Measurements from ENCODE around the gene COLEC11. TPM values are rescaled to one million over a fixed set of nuclear protein-coding genes. Genes with fewer than 3 reads are reported as not detected.

COLEC11 gene
- total and polyA plus RNA-seq, 2 experiments from 2014 or later: 21.5 to 22.6 TPM

DNA sequence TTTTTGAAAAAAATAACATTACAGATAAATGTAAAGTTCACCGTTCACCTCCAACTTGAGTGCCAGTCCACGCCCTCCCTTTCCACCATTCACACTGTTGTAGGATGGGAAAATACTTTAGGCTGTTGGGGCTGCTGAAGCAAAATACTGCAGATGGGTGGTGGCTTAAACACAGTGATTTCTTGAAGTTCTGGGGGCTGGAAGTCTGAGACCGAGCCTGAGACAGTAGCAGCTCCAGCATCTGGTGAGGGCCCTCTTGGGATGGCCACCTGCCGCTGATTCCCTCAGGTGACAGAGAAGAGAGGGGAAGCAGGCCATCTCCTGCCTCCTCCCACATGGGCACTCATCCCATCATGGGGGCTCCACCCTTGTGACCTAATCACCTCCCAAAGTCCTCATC lies 80.8 kb downstream of the COLEC11 start:
- Histone ChIP-seq H2AFZ (no peak overlapping the region), H3K9me2 (replicated peaks; ENCODE audit: insufficient read depth) (no peaks in the 10 kb centered on the region), H3K36me3 (replicated peaks; ENCODE audit: insufficient read depth, low read depth) (no peaks in the 10 kb centered on the region), H3K4me3 (no peak overlapping the region), H3K27me3 (no peaks in the 10 kb centered on the region), H3K4me1 (ENCODE audit: insufficient read depth) (no peaks in the 10 kb centered on the region), H3K79me2 (no peaks in the 10 kb centered on the region), H3K27ac (no peak overlapping the region), H4K20me1 (ENCODE audit: insufficient read depth, poor library complexity, severe bottlenecking) (no peaks in the 10 kb centered on the region), H3K9me3 (ENCODE audit: low read depth) (no peaks in the 10 kb centered on the region), H3K4me2 (no peak overlapping the region)
- DNase-seq (ENCODE audit: low spot score): no peak
- WGBS (ENCODE audit: low lambda C conversion rate, missing lambda C conversion rate): 92% methylated on average over 4 of the region's 4 CpGs
- TF ChIP-seq CTCF (IDR thresholded peaks at IDR 0.05; ENCODE audit: poor library complexity) (no peak), EZH2phosphoT487 (IDR thresholded peaks at IDR 0.05; ENCODE audit: low read depth, severe bottlenecking, unreplicated experiment) (no peak), EZH2 (IDR thresholded peaks at IDR 0.05; ENCODE audit: borderline replicate concordance) (no peak)

DNA sequence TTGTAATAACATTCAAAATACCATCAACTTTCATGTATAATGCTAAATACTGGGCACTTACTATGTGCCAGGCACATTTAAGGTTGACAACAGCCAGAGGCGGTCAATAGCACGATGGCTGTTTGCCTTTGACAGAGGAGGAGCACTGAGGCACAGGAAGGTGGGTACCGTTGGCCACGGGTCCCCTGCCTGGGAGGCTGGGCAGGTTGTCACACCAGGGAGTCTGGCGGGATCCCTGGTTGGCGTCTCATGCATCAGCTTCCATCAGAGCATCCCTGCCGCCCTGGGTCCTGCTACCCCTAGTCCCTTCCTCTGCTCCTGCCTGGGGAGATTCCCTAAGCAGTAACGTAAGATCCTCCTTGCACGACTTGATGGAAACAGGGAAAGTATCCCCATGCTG lies 82.5 kb downstream of the COLEC11 start:
- Histone ChIP-seq H3K27me3 (no peaks in the 10 kb centered on the region), H3K9me2 (replicated peaks; ENCODE audit: insufficient read depth) (no peaks in the 10 kb centered on the region), H2AFZ (no peak overlapping the region), H3K4me1 (ENCODE audit: insufficient read depth) (no peaks in the 10 kb centered on the region), H3K79me2 (no peaks in the 10 kb centered on the region), H3K4me3 (no peak overlapping the region), H3K4me2 (no peak overlapping the region), H3K9me3 (ENCODE audit: low read depth) (no peaks in the 10 kb centered on the region), H3K27ac (no peak overlapping the region), H3K36me3 (replicated peaks; ENCODE audit: insufficient read depth, low read depth) (no peaks in the 10 kb centered on the region), H4K20me1 (ENCODE audit: insufficient read depth, poor library complexity, severe bottlenecking) (no peaks in the 10 kb centered on the region)
- no peak for DNase-seq (ENCODE audit: low spot score)
- TF ChIP-seq EZH2phosphoT487 (IDR thresholded peaks at IDR 0.05; ENCODE audit: low read depth, severe bottlenecking, unreplicated experiment) (no peak), CTCF (IDR thresholded peaks at IDR 0.05; ENCODE audit: poor library complexity) (no peak), EZH2 (IDR thresholded peaks at IDR 0.05; ENCODE audit: borderline replicate concordance) (no peak)
- 88% methylated on average over 9 of the region's 9 CpGs for WGBS (ENCODE audit: low lambda C conversion rate, missing lambda C conversion rate)

DNA sequence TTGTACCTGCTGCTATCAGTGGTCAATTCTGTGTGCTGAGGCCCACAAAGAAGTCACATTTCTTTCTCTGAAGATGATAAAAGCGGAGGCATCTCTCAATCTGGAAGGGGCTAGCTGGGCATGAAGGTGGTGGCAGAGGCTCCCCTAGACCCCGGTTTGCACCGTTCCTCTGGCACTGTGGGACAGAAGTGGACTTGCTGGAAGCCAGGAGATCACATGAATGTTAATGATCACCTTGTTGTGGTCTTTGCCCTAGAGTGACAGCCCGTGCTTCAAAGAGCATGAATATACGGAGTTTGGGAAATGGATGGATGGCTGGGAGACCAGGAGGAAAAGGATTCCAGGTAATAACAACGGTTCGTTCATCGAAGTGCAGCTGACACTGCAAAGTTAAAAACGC lies 83.3 kb downstream of the COLEC11 start:
- H3K27me3 ChIP-seq: no peaks in the 10 kb centered on the region
- 84% methylated on average over 9 of the region's 9 CpGs for WGBS (ENCODE audit: low lambda C conversion rate, missing lambda C conversion rate)
- no peak overlapping the region for H3K4me2 ChIP-seq
- no peaks in the 10 kb centered on the region for H3K4me1 ChIP-seq (ENCODE audit: insufficient read depth)
- H3K9me2 ChIP-seq (replicated peaks; ENCODE audit: insufficient read depth): no peaks in the 10 kb centered on the region
- no peaks in the 10 kb centered on the region for H3K9me3 ChIP-seq (ENCODE audit: low read depth)
- no peaks in the 10 kb centered on the region for H4K20me1 ChIP-seq (ENCODE audit: insufficient read depth, poor library complexity, severe bottlenecking)
- no peak for DNase-seq (ENCODE audit: low spot score)
- H3K79me2 ChIP-seq: no peaks in the 10 kb centered on the region
- no peak for TF ChIP-seq EZH2phosphoT487 (IDR thresholded peaks at IDR 0.05; ENCODE audit: low read depth, severe bottlenecking, unreplicated experiment)
- TF ChIP-seq EZH2 (IDR thresholded peaks at IDR 0.05; ENCODE audit: borderline replicate concordance): no peak
- TF ChIP-seq CTCF (IDR thresholded peaks at IDR 0.05; ENCODE audit: poor library complexity): no peak
- no peak overlapping the region for H2AFZ ChIP-seq
- no peak overlapping the region for H3K4me3 ChIP-seq
- no peak overlapping the region for H3K27ac ChIP-seq
- no peaks in the 10 kb centered on the region for H3K36me3 ChIP-seq (replicated peaks; ENCODE audit: insufficient read depth, low read depth)

- no peak for TF ChIP-seq EZH2 (IDR thresholded peaks at IDR 0.05; ENCODE audit: borderline replicate concordance)
- no peak for TF ChIP-seq CTCF (IDR thresholded peaks at IDR 0.05; ENCODE audit: poor library complexity)
- no peak for TF ChIP-seq EZH2phosphoT487 (IDR thresholded peaks at IDR 0.05; ENCODE audit: low read depth, severe bottlenecking, unreplicated experiment)
These were observed 84.3 kb downstream of the COLEC11 start for GRCh38 chr2:3679180-3679579.

More at GRCh38 chr2:3679180-3679579, 84.3 kb downstream of the COLEC11 start:
- Histone ChIP-seq H3K9me3 (ENCODE audit: low read depth) (no peaks in the 10 kb centered on the region), H3K79me2 (no peaks in the 10 kb centered on the region), H3K27ac (no peak overlapping the region), H3K36me3 (replicated peaks; ENCODE audit: insufficient read depth, low read depth) (no peaks in the 10 kb centered on the region), H2AFZ (no peak overlapping the region), H3K27me3 (no peaks in the 10 kb centered on the region), H3K9me2 (replicated peaks; ENCODE audit: insufficient read depth) (no peaks in the 10 kb centered on the region), H3K4me3 (no peak overlapping the region), H3K4me2 (no peak overlapping the region), H3K4me1 (ENCODE audit: insufficient read depth) (no peaks in the 10 kb centered on the region), H4K20me1 (ENCODE audit: insufficient read depth, poor library complexity, severe bottlenecking) (no peaks in the 10 kb centered on the region)
- 94% methylated on average over 2 of the region's 2 CpGs for WGBS (ENCODE audit: low lambda C conversion rate, missing lambda C conversion rate)
- DNase-seq (ENCODE audit: low spot score): no peak

Measured in hepatocyte (in vitro differentiated cells).